Ovary (tissue), 9 donors: ENCODE results near the gene KLF16. TPM values are rescaled to one million over a fixed set of nuclear protein-coding genes. Genes with fewer than 3 reads are reported as not detected.

ENCODE experiments used
- DNase-seq, 5 donors: peaks; one replicate each; pipeline ENCODE4 v3.0.0-alpha.2; 2019 to 2020
- H3K27ac ChIP-seq, 2 donors: fragments of 200-600 bp; one replicate each; pipeline versions ENCODE4 v1.5.1 to v1.8.0; 2019 to 2022
- H3K27me3 ChIP-seq: fragments of 200-600 bp; one replicate; pipeline ENCODE4 v1.8.0; 2022
- H3K36me3 ChIP-seq: fragments of 200-600 bp; sonication (generic); one replicate; pipeline ENCODE4 v1.5.1; 2019
- H3K4me1 ChIP-seq: one replicate; pipeline ENCODE4 v1.8.1; 2013; ENCODE audit warnings: mild to moderate bottlenecking, moderate library complexity; ENCODE audit not compliant: insufficient read depth
- H3K4me3 ChIP-seq: fragments of 200-600 bp; sonication (generic); one replicate; pipeline ENCODE4 v1.5.1; 2017
- H3K9me3 ChIP-seq, 2 donors: fragments of 200-600 bp in 1 of 2; sonication (generic) in 1 of 2; one replicate each; pipeline versions ENCODE4 v1.5.1 to v1.8.1; 2013 to 2019; ENCODE audit warnings: mild to moderate bottlenecking in 1 of 2, moderate library complexity in 1 of 2
- EP300 ChIP-seq: sonication (generic); formaldehyde crosslinking; IDR thresholded peaks from one replicate; pipeline ENCODE4 v1.6.1; 2017; ENCODE audit warnings: antibody characterized with exemption
- POLR2A ChIP-seq: fragments of 450-650 bp; IDR thresholded peaks from one replicate; pipeline ENCODE4 v1.6.1; 2017; ENCODE audit warnings: antibody characterized with exemption, mild to moderate bottlenecking, moderate library complexity
- WGBS, 3 donors: extraction: QIAGEN DNeasy Blood & Tissue Kit in 1 of 3; methylation state at CpG; one replicate each; pipeline versions ENCODE4 v1.1.5 to v1.1.7; 2013 to 2017; 5-methylcytosine and 5-hydroxymethylcytosine counted together
- intact Hi-C, 4 donors: fragments of 100-400 bp; cut with DNase I; formaldehyde crosslinking; loops; one replicate each; pipeline versions ENCODE4 v1.11.0 to v1.15.1; 2022 to 2023
- polyA plus RNA-seq, 2 donors: library from polyadenylated mRNA; stranded (reverse); fragments of 200-250 nt in 1 of 2; fragments of 350-450 nt in 1 of 2; fragmentation: Illumina TruSeq in 1 of 2; extraction: RNeasy Lipid Tissue Mini Kit (QIAGEN cat#74804) in 1 of 2; gene quantifications; one replicate each; pipeline ENCODE4 v1.2.3, GENCODE V29; 2013 to 2014
- total RNA-seq, 7 donors: library from RNA; depleted of rRNA in 2 of 7; stranded (reverse); fragments of >200 nt in 2 of 7; fragmentation: NEBNext Ultra II Directional in 3 of 7; extraction: Animal tissue kit (Norgen Biotek cat#: 25700) in 3 of 7; gene quantifications; one replicate each; pipeline versions ENCODE4 v1.1.0 to v1.2.4, GENCODE V29; 2016 to 2023
- TF ChIP-seq, protein P1 (sequence below), 3 donors: fragments of 450-650 bp in 2 of 3; fragments of 200-600 bp in 1 of 3; IDR thresholded peaks; one replicate each; pipeline versions ENCODE4 v1.5.1 to v1.8.0; 2016 to 2022; ENCODE audit warnings: antibody characterized with exemption in 3 of 3, mild to moderate bottlenecking in 1 of 3
- donor health status: DM: no; HTN: no; CAD: no; lungs with moderate emphysema.
- donor health status: DM: no; HTN: no; CAD: no.
- donor health status: Bipolar disorder and iron deficiency.
- donor health status: DM: yes; HTN: yes; CAD: no.
- donor health status: DM: no; HTN: no; CAD: no.
- donor health status: DM: yes; HTN: yes; CAD: no.

The KLF16 gene
- total and polyA plus RNA-seq, 9 donors = 0.63 to 26.6 (median 14.4) TPM

- intact Hi-C loops = loop anchor here in 1 of 4 donors (10.0 kb wide), 1 partner anchor 270 kb away; no protein-coding TSS in a partner anchor
- H3K27ac ChIP-seq = no peak overlapping the region
- TF ChIP-seq POLR2A (no peak), EP300 (no peak)
- TF ChIP-seq, protein P1, sequence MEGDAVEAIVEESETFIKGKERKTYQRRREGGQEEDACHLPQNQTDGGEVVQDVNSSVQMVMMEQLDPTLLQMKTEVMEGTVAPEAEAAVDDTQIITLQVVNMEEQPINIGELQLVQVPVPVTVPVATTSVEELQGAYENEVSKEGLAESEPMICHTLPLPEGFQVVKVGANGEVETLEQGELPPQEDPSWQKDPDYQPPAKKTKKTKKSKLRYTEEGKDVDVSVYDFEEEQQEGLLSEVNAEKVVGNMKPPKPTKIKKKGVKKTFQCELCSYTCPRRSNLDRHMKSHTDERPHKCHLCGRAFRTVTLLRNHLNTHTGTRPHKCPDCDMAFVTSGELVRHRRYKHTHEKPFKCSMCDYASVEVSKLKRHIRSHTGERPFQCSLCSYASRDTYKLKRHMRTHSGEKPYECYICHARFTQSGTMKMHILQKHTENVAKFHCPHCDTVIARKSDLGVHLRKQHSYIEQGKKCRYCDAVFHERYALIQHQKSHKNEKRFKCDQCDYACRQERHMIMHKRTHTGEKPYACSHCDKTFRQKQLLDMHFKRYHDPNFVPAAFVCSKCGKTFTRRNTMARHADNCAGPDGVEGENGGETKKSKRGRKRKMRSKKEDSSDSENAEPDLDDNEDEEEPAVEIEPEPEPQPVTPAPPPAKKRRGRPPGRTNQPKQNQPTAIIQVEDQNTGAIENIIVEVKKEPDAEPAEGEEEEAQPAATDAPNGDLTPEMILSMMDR (IDR thresholded peaks at IDR 0.05) = no peak
These were observed 48.4 kb downstream of the KLF16 start for GRCh38 chr19:1814833-1815604.

GRCh38 chr19:1814391-1814790 is 49.0 kb downstream of the KLF16 start:
- no peaks in the 10 kb centered on the region for H3K9me3 ChIP-seq
- no peaks in the 10 kb centered on the region for H3K27me3 ChIP-seq
- TF ChIP-seq EP300 (no peak), POLR2A (no peak)
- TF ChIP-seq, protein P1 (IDR thresholded peaks at IDR 0.05) = no peak
- H3K4me1 ChIP-seq = peaks cover 5% of the 10 kb centered on the region
- no peaks in the 10 kb centered on the region for H3K36me3 ChIP-seq
- intact Hi-C loops = loop anchor here in 1 of 4 donors (10.0 kb wide), 1 partner anchor 270 kb away; no protein-coding TSS in a partner anchor
- WGBS, 3 donors = 67 to 78% (median 69%) methylated on average over 10 of the region's 10 CpGs
- DNase-seq = peak in 1 of 5 donors; percentile 40
- H3K27ac ChIP-seq = no peak overlapping the region
- no peak overlapping the region for H3K4me3 ChIP-seq

More at GRCh38 chr19:1814833-1815604, 48.4 kb downstream of the KLF16 start:
- 80 to 84% (median 82%) methylated on average over 23 to 26 of the region's 26 CpGs for WGBS, 3 donors
- no peak overlapping the region for H3K4me3 ChIP-seq
- no peaks in the 10 kb centered on the region for H3K27me3 ChIP-seq
- H3K36me3 ChIP-seq = no peaks in the 10 kb centered on the region
- peaks cover 5% of the 10 kb centered on the region for H3K4me1 ChIP-seq
- no peaks in the 10 kb centered on the region for H3K9me3 ChIP-seq
- DNase-seq = peak in 1 of 5 donors; percentile 37

- Histone ChIP-seq H3K4me3 (peak overlapping the region; percentile 46), H3K9me3 (no peaks in the 10 kb centered on the region), H3K4me1 (peaks cover 5% of the 10 kb centered on the region), H3K27me3 (no peaks in the 10 kb centered on the region), H3K27ac (peak overlapping the region in 1 of 2 donors; percentile 80), H3K36me3 (no peaks in the 10 kb centered on the region)
- WGBS, 3 donors = 60 to 70% (median 63%) methylated on average over 21 of the region's 21 CpGs
- peak in 2 of 5 donors; percentile 30 to 43 for DNase-seq
- no peak for TF ChIP-seq EP300
- no peak for TF ChIP-seq POLR2A
- TF ChIP-seq, protein P1 (IDR thresholded peaks at IDR 0.05) = peak in 1 of 3 donors; percentile 34
- intact Hi-C loops = loop anchor here in 1 of 4 donors (10.0 kb wide), 1 partner anchor 269 kb away; no protein-coding TSS in a partner anchor
These were observed 49.9 kb downstream of the KLF16 start for GRCh38 chr19:1813192-1814182.
